OCI-LY3 (cell line): ENCODE measurements around the gene MACROD2.

Experiments
- H2AFZ ChIP-seq: fragments of 200-600, 300-600 bp; shearing (Covaris generic); 2 replicates; pipeline ENCODE4 v1.6.0; 2014; ENCODE audit warnings: antibody characterized with exemption, low read depth, low read length
- H3K27ac ChIP-seq: fragments of 200-600, 300-600 bp; sonication (generic); 2 replicates; pipeline ENCODE4 v1.5.1; 2014; ENCODE audit warnings: mild to moderate bottlenecking, low read length, moderate library complexity, mixed read lengths
- H3K27me3 ChIP-seq: fragments of 200-600, 300-600 bp; sonication (generic); 2 replicates; pipeline ENCODE4 v1.6.1; 2014; ENCODE audit warnings: low read depth, low read length, mixed read lengths
- H3K36me3 ChIP-seq: fragments of 200-600, 300-600 bp; sonication (generic); replicated peaks from 2 replicates; pipeline ENCODE3; 2014; ENCODE audit warnings: low read depth, low read length, mixed read lengths
- H3K4me1 ChIP-seq: fragments of 300-600, 200-600 bp; sonication (generic); 2 replicates; pipeline ENCODE4 v1.6.1; 2014; ENCODE audit warnings: low read length, mixed read lengths
- H3K4me2 ChIP-seq: fragments of 200-600, 300-600 bp; sonication (generic); 2 replicates; pipeline ENCODE4 v1.6.1; 2014; ENCODE audit warnings: low read length, mixed read lengths
- H3K4me3 ChIP-seq: fragments of 300-600, 200-600 bp; sonication (generic); 2 replicates; pipeline ENCODE4 v1.5.1; 2014; ENCODE audit warnings: antibody characterized with exemption, mild to moderate bottlenecking, low read length, moderate library complexity
- H3K79me2 ChIP-seq: fragments of 300-600, 200-600 bp; shearing (Covaris generic); 2 replicates; pipeline ENCODE4 v1.6.1; 2014; ENCODE audit warnings: mild to moderate bottlenecking, low read length, mixed read lengths
- H3K9ac ChIP-seq: fragments of 300-600, 200-600 bp; shearing (Covaris generic); 2 replicates; pipeline ENCODE4 v1.6.0; 2014; ENCODE audit warnings: mild to moderate bottlenecking, low read length, moderate library complexity
- H3K9me3 ChIP-seq: fragments of 200-600, 300-600 bp; shearing (Covaris generic); 2 replicates; pipeline ENCODE4 v1.6.1; 2014; ENCODE audit warnings: low read length, mixed read lengths; ENCODE audit not compliant: insufficient read depth
- H4K20me1 ChIP-seq: fragments of 200-600, 300-600 bp; sonication (generic); 2 replicates; pipeline ENCODE4 v1.6.1; 2016; ENCODE audit warnings: low read length, mixed read lengths; ENCODE audit not compliant: insufficient read depth
- CTCF ChIP-seq: fragments of 200-600, 300-600 bp; sonication (generic); IDR thresholded peaks from 2 replicates; pipeline ENCODE4 v1.5.1; 2014; ENCODE audit warnings: antibody characterized with exemption, low read length, low read depth
- EZH2phosphoT487 ChIP-seq: fragments of 200-600 bp; shearing (Covaris generic); IDR thresholded peaks from 2 replicates; pipeline ENCODE4 v1.6.1; 2018; ENCODE audit warnings: antibody characterized with exemption, mixed run types, low read depth

The MACROD2 gene

GRCh38 chr20:15544742-15545141 lies 1549.4 kb downstream of the MACROD2 start:
- no peak for TF ChIP-seq EZH2phosphoT487
- TF ChIP-seq CTCF: no peak
- Histone ChIP-seq H3K9ac (no peak overlapping the region), H3K9me3 (no peaks in the 10 kb centered on the region), H3K27ac (no peak overlapping the region), H2AFZ (no peak overlapping the region), H3K4me3 (no peak overlapping the region), H4K20me1 (no peaks in the 10 kb centered on the region), H3K79me2 (no peaks in the 10 kb centered on the region), H3K4me2 (no peak overlapping the region), H3K4me1 (no peaks in the 10 kb centered on the region), H3K27me3 (no peaks in the 10 kb centered on the region), H3K36me3 (no peaks in the 10 kb centered on the region)

- H3K27me3 ChIP-seq: no peaks in the 10 kb centered on the region
- no peak overlapping the region for H3K9ac ChIP-seq
- no peaks in the 10 kb centered on the region for H3K36me3 ChIP-seq
- 0 out of 2 replicates have a peak, but pooled peaks cover 5% of the 10 kb centered on the region for H3K9me3 ChIP-seq
- no peaks in the 10 kb centered on the region for H3K4me1 ChIP-seq
- H3K27ac ChIP-seq: no peak overlapping the region
- H2AFZ ChIP-seq: no peak overlapping the region
- no peak overlapping the region for H3K4me2 ChIP-seq
- H3K4me3 ChIP-seq: no peak overlapping the region
- H3K79me2 ChIP-seq: no peaks in the 10 kb centered on the region
- TF ChIP-seq EZH2phosphoT487: no peak
- no peaks in the 10 kb centered on the region for H4K20me1 ChIP-seq
Observed at GRCh38 chr20:15546525-15547023, 1551.3 kb downstream of the MACROD2 start.

- H3K4me2 ChIP-seq: no peak overlapping the region
- 0 out of 2 replicates have a peak, but pooled peaks cover 5% of the 10 kb centered on the region for H3K9me3 ChIP-seq
- H3K4me3 ChIP-seq: no peak overlapping the region
- H3K9ac ChIP-seq: no peak overlapping the region
- H3K36me3 ChIP-seq: no peaks in the 10 kb centered on the region
- TF ChIP-seq CTCF (no peak), EZH2phosphoT487 (no peak)
- no peaks in the 10 kb centered on the region for H4K20me1 ChIP-seq
- no peaks in the 10 kb centered on the region for H3K4me1 ChIP-seq
- H2AFZ ChIP-seq: no peak overlapping the region
- H3K27me3 ChIP-seq: no peaks in the 10 kb centered on the region
- no peaks in the 10 kb centered on the region for H3K79me2 ChIP-seq
- no peak overlapping the region for H3K27ac ChIP-seq
Observed at GRCh38 chr20:15547119-15547518, 1551.8 kb downstream of the MACROD2 start.

- Histone ChIP-seq H3K9ac (no peak overlapping the region), H2AFZ (no peak overlapping the region), H3K27me3 (no peaks in the 10 kb centered on the region), H3K36me3 (no peaks in the 10 kb centered on the region), H3K27ac (no peak overlapping the region), H4K20me1 (no peaks in the 10 kb centered on the region), H3K79me2 (no peaks in the 10 kb centered on the region), H3K9me3 (peaks cover 13% of the 10 kb centered on the region; the same call in 1 of the 2 replicates), H3K4me1 (no peaks in the 10 kb centered on the region), H3K4me2 (no peak overlapping the region), H3K4me3 (no peak overlapping the region)
- TF ChIP-seq CTCF: no peak
- no peak for TF ChIP-seq EZH2phosphoT487
Observed at GRCh38 chr20:15550116-15550870, 1555.0 kb downstream of the MACROD2 start.
